GM12878 (cell line): ENCODE data around the gene TMEM255A. TPM values are rescaled to one million over a fixed set of nuclear protein-coding genes. Genes with fewer than 3 reads are reported as not detected.

Experiments used
- ATAC-seq: fragments of 200-7000 bp; cut with Tn5 transposase; 3 replicates; pipeline ENCODE4 v1.9.1; 2020; ENCODE audit warnings: mild to moderate bottlenecking, moderate library complexity
- BruUV-seq: library from RNA; stranded (reverse); fragments of 400-500 nt; replicated peaks from 2 replicates; lab custom pipeline; 2021; lab: Mats Ljungman, UMichigan
- CTCF ChIA-PET: fragments of 300-600 bp; sonication (Branson Sonifier 250); formaldehyde crosslinking; extraction: SDS; loops from one replicate; lab custom pipeline; 2021; ENCODE audit warnings: inconsistent platforms; lab: Yijun Ruan, JAX
- POLR2A ChIA-PET: fragments of 350-600 bp; formaldehyde crosslinking; extraction: SDS; loops from one replicate; lab custom pipeline; 2021; ENCODE audit warnings: inconsistent platforms; lab: Charles Lee
- RAD21 ChIA-PET: fragments of 300-600 bp; sonication (Branson Sonifier 250); formaldehyde crosslinking; loops from one replicate; lab custom pipeline; 2023; ENCODE audit warnings: antibody characterized with exemption; ENCODE audit not compliant: unreplicated experiment; lab: Charles Lee
- SMC1A ChIA-PET: fragments of 300-600 bp; sonication (Branson Sonifier 250); formaldehyde crosslinking; loops from one replicate; lab custom pipeline; 2023; ENCODE audit not compliant: unreplicated experiment, uncharacterized antibody; lab: Charles Lee
- DNase-seq: peaks from one replicate; pipeline ENCODE4 v3.0.0-alpha.2; 2011; ENCODE audit warnings: low read depth, low spot score
- FAIRE-seq: peaks from 3 replicates; lab custom pipeline; 2011; peaks lifted over from hg19 to GRCh38; lab: Jason Lieb, UNC
- H2AFZ ChIP-seq: 2 replicates; pipeline ENCODE4 v1.6.0; 2011; ENCODE audit warnings: low read depth, low read length, control low read depth; ENCODE audit not compliant: control insufficient read depth
- H3K27ac ChIP-seq: 2 replicates; pipeline ENCODE4 v1.5.1; 2011; ENCODE audit warnings: control low read depth; ENCODE audit not compliant: control insufficient read depth, insufficient read depth
- H3K27me3 ChIP-seq, 2 experiments: replicated peaks in 1 of 2; 2 replicates each; pipeline versions ENCODE4 v1.6.0 to v1.6.1; 2011; ENCODE audit warnings: low read length in 1 of 2; ENCODE audit not compliant: control insufficient read depth in 2 of 2, insufficient read depth in 2 of 2
- H3K36me3 ChIP-seq, 2 experiments: 2 replicates each; pipeline ENCODE4 v1.5.1; 2011; ENCODE audit warnings: low read length in 1 of 2; ENCODE audit not compliant: control insufficient read depth in 2 of 2, insufficient read depth in 2 of 2
- H3K4me1 ChIP-seq: 2 replicates; pipeline ENCODE4 v1.6.1; 2011; ENCODE audit warnings: mild to moderate bottlenecking, low read length, moderate library complexity, mixed read lengths; ENCODE audit not compliant: control insufficient read depth, insufficient read depth
- H3K4me2 ChIP-seq: 2 replicates; pipeline ENCODE4 v1.6.0; 2011; ENCODE audit warnings: control low read depth; ENCODE audit not compliant: control insufficient read depth, insufficient read depth
- H3K4me3 ChIP-seq: fragments of 200-600 bp; sonication (generic); 2 replicates; pipeline ENCODE4 v1.5.1; 2016
- H3K79me2 ChIP-seq: 2 replicates; pipeline ENCODE4 v1.6.0; 2011; ENCODE audit warnings: low read length; ENCODE audit not compliant: control insufficient read depth, insufficient read depth
- H3K9ac ChIP-seq: 2 replicates; pipeline ENCODE4 v1.8.0; 2011; ENCODE audit warnings: low read length, control low read depth, mixed read lengths; ENCODE audit not compliant: control insufficient read depth, insufficient read depth
- H3K9me3 ChIP-seq: replicated peaks from 3 replicates; pipeline ENCODE4 v1.5.1; 2011; ENCODE audit warnings: mild to moderate bottlenecking, low read length; ENCODE audit not compliant: control insufficient read depth, insufficient read depth
- H4K20me1 ChIP-seq: 2 replicates; pipeline ENCODE4 v1.6.0; 2011; ENCODE audit not compliant: control insufficient read depth, insufficient read depth
- BMI1 ChIP-seq: fragments of 450-650 bp; IDR thresholded peaks from 2 replicates; pipeline ENCODE4 v1.6.1; 2016; ENCODE audit warnings: mild to moderate bottlenecking, moderate library complexity, borderline replicate concordance
- NFYA ChIP-seq: IDR thresholded peaks from 2 replicates; pipeline ENCODE4 v1.6.1; 2011; ENCODE audit warnings: low read depth, mild to moderate bottlenecking, low read length, improper control_type of control experiment, borderline replicate concordance
- NRF1 ChIP-seq: conservative IDR thresholded peaks from 2 replicates; pipeline ENCODE4 v1.6.1; 2011; ENCODE audit warnings: mild to moderate bottlenecking, low read depth, low read length, improper control_type of control experiment
- RCOR1 ChIP-seq: conservative IDR thresholded peaks from 2 replicates; pipeline ENCODE4 v1.6.1; 2012; ENCODE audit warnings: low read depth, low read length, improper control_type of control experiment
- SREBF1 ChIP-seq: IDR thresholded peaks from 2 replicates; pipeline ENCODE4 v1.6.1; 2012; ENCODE audit warnings: mild to moderate bottlenecking, low read length
- SREBF2 ChIP-seq: IDR thresholded peaks from 2 replicates; pipeline ENCODE4 v1.6.1; 2012; ENCODE audit warnings: mild to moderate bottlenecking, low read length
- SRF ChIP-seq, 2 experiments: IDR thresholded peaks; 2 replicates each; pipeline ENCODE4 v1.6.1; 2011; ENCODE audit warnings: low read depth in 2 of 2, low read length in 2 of 2, mild to moderate bottlenecking in 1 of 2, moderate library complexity in 1 of 2
- TAF1 ChIP-seq: IDR thresholded peaks from 2 replicates; pipeline ENCODE4 v1.6.1; 2011; ENCODE audit warnings: mild to moderate bottlenecking, low read depth, low read length, borderline replicate concordance
- WGBS: methylation state at CpG from one replicate; pipeline ENCODE4 v1.1.6; 2016; ENCODE audit warnings: low lambda C conversion rate; ENCODE audit not compliant: insufficient replicate concordance, insufficient coverage; ENCODE audit errors: missing lambda C conversion rate; 5-methylcytosine and 5-hydroxymethylcytosine counted together
- in situ Hi-C: fragments of 300-500 bp; cut with MboI; formaldehyde crosslinking; loops from 9 replicates; pipeline ENCODE4 v1.14.3; 2018; ENCODE audit warnings: mixed read lengths
- intact Hi-C: fragments of 100-400 bp; cut with micrococcal nuclease; formaldehyde crosslinking; loops from one replicate; pipeline ENCODE4 v1.14.2; 2022; ENCODE audit not compliant: unreplicated experiment
- polyA plus RNA-seq, 11 experiments: library from polyadenylated mRNA; depleted of rRNA in 4 of 11; unstranded in 6 of 11; stranded (reverse) in 5 of 11; fragments of >200 nt; fragmentation: Nextera tagmentation in 4 of 11; fragmentation: Illumina TruSeq in 1 of 11; extraction: Ambion mirVana in 4 of 11; extraction: Trizol in 1 of 11; gene quantifications; 1 replicate in 1 of 11; 2 replicates in 10 of 11; pipeline versions ENCODE4 v1.2.1 to v1.2.3, GENCODE V29; 2011 to 2016; ENCODE audit warnings: inconsistent platforms in 2 of 11, missing spikeins in 2 of 11, low read depth in 1 of 11
- total RNA-seq, 4 experiments: library from RNA; depleted of rRNA in 3 of 4; stranded (reverse); fragments of >200 nt in 3 of 4; fragmentation: Illumina TruSeq in 1 of 4; extraction: Trizol in 1 of 4; gene quantifications; 2 replicates each; pipeline versions ENCODE4 v1.2.1 to v1.2.3, GENCODE V29; 2013 to 2021
- TF ChIP-seq, protein P1 (sequence below): fragments of 450-650 bp; IDR thresholded peaks from 2 replicates; pipeline ENCODE4 v1.6.1; 2017; ENCODE audit warnings: borderline replicate concordance
- TF ChIP-seq, protein P2 (sequence below): fragments of 450-650 bp; IDR thresholded peaks from 2 replicates; pipeline ENCODE4 v1.6.1; 2016; ENCODE audit warnings: mild to moderate bottlenecking
- TF ChIP-seq, protein P3 (sequence below): fragments of 450-650 bp; IDR thresholded peaks from 2 replicates; pipeline ENCODE4 v1.6.1; 2016; ENCODE audit warnings: mild to moderate bottlenecking
- TF ChIP-seq, protein P4 (sequence below): IDR thresholded peaks from 2 replicates; pipeline ENCODE4 v1.6.1; 2011; ENCODE audit warnings: borderline replicate concordance, low read depth, mild to moderate bottlenecking, moderate library complexity, low read length; ENCODE audit not compliant: insufficient read depth, poor library complexity, severe bottlenecking

TMEM255A gene
- total and polyA plus RNA-seq, 10 of the 15 experiments (the other 5 are each of a cell fraction or from before 2014, with no cell fraction given) = 0.90 to 5.4 (median 1.3) TPM

DNA sequence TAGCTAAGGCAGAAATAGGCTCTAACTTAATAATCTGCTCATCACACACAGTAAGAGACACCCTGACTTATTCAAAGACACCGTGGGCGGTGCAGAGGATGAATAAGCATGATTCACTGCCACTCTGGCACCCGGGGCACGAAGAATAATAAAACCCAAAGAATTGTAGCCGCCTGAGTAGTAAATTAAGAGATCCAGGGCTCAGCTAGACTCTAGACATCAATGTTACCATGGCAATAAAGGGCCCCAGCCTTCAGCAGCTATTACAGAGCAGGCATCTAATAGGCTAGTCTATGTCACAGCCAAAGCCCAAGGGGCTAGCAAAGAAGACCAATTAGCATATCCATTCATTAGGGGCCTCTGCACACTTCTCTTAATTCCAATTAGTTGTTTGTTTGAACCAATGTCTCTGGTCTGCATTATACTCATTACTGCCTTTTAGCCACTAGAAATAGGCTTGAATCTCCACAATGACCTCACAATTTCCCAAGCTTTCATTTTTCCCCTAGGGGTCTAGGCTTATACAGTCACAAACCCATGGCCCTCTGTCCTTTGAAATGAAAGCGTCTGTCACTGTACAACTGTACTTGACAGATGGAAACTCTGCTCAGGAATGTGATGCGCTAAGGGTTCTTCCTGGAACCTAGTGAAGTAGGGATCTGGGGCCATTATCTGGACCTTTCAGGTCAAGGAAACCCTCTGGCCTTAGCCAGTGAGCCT lies 47.6 kb upstream of the TMEM255A start:
- Histone ChIP-seq H4K20me1 (no peaks in the 10 kb centered on the region), H3K27me3 (no peaks in the 10 kb centered on the region), H3K27ac (no peak overlapping the region), H2AFZ (no peak overlapping the region), H3K9ac (no peak overlapping the region), H3K9me3 (no peaks in the 10 kb centered on the region), H3K36me3 (no peaks in the 10 kb centered on the region), H3K4me3 (no peak overlapping the region), H3K4me1 (no peaks in the 10 kb centered on the region), H3K79me2 (no peaks in the 10 kb centered on the region), H3K4me2 (no peak overlapping the region)
- CTCF ChIA-PET = no interaction called here
- TF ChIP-seq, protein P1, sequence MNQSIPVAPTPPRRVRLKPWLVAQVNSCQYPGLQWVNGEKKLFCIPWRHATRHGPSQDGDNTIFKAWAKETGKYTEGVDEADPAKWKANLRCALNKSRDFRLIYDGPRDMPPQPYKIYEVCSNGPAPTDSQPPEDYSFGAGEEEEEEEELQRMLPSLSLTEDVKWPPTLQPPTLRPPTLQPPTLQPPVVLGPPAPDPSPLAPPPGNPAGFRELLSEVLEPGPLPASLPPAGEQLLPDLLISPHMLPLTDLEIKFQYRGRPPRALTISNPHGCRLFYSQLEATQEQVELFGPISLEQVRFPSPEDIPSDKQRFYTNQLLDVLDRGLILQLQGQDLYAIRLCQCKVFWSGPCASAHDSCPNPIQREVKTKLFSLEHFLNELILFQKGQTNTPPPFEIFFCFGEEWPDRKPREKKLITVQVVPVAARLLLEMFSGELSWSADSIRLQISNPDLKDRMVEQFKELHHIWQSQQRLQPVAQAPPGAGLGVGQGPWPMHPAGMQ = no peak
- TF ChIP-seq NFYA = no peak
- TF ChIP-seq TAF1 = no peak
- TF ChIP-seq, protein P2, sequence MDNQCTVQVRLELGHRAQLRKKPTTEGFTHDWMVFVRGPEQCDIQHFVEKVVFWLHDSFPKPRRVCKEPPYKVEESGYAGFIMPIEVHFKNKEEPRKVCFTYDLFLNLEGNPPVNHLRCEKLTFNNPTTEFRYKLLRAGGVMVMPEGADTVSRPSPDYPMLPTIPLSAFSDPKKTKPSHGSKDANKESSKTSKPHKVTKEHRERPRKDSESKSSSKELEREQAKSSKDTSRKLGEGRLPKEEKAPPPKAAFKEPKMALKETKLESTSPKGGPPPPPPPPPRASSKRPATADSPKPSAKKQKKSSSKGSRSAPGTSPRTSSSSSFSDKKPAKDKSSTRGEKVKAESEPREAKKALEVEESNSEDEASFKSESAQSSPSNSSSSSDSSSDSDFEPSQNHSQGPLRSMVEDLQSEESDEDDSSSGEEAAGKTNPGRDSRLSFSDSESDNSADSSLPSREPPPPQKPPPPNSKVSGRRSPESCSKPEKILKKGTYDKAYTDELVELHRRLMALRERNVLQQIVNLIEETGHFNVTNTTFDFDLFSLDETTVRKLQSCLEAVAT = no peak
- no peak for TF ChIP-seq SREBF1
- no peak for TF ChIP-seq SRF (IDR thresholded peaks at IDR 0.05; ENCODE audit: low read depth in 2 of 2, low read length in 2 of 2)
- TF ChIP-seq RCOR1 = no peak
- TF ChIP-seq BMI1 = no peak
- TF ChIP-seq NRF1 = no peak
- TF ChIP-seq, protein P3, sequence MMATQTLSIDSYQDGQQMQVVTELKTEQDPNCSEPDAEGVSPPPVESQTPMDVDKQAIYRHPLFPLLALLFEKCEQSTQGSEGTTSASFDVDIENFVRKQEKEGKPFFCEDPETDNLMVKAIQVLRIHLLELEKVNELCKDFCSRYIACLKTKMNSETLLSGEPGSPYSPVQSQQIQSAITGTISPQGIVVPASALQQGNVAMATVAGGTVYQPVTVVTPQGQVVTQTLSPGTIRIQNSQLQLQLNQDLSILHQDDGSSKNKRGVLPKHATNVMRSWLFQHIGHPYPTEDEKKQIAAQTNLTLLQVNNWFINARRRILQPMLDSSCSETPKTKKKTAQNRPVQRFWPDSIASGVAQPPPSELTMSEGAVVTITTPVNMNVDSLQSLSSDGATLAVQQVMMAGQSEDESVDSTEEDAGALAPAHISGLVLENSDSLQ = no peak
- TF ChIP-seq SREBF2 = no peak
- TF ChIP-seq, protein P4, sequence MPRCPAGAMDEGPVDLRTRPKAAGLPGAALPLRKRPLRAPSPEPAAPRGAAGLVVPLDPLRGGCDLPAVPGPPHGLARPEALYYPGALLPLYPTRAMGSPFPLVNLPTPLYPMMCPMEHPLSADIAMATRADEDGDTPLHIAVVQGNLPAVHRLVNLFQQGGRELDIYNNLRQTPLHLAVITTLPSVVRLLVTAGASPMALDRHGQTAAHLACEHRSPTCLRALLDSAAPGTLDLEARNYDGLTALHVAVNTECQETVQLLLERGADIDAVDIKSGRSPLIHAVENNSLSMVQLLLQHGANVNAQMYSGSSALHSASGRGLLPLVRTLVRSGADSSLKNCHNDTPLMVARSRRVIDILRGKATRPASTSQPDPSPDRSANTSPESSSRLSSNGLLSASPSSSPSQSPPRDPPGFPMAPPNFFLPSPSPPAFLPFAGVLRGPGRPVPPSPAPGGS = no peak
- RAD21 ChIA-PET = no interaction called here
- DNase-seq (no peak), FAIRE-seq (no peak), ATAC-seq (no peak)
- in situ Hi-C loops (no loop called here), intact Hi-C loops (no loop called here)
- SMC1A ChIA-PET = no interaction called here
- WGBS = 9% methylated on average over 7 of the region's 7 CpGs
- POLR2A ChIA-PET = no interaction called here
- no TSS peak for BruUV-seq
